HEK293 (cell line): ENCODE results near the gene YY1AP1.
"Not testable (repeated sequence)": the region's sequence is repeated elsewhere in the genome, so short reads cannot be mapped to it uniquely, and the experiment has no call there.

Source experiments
- CTCF ChIA-PET: fragments of 350-600 bp; formaldehyde crosslinking; extraction: SDS; loops from one replicate; lab custom pipeline; 2021; ENCODE audit warnings: antibody characterized with exemption; lab: Yijun Ruan, JAX
- POLR2A ChIA-PET: fragments of 300-600 bp; formaldehyde crosslinking; extraction: SDS; loops from one replicate; lab custom pipeline; 2020; ENCODE audit warnings: antibody characterized with exemption, inconsistent platforms; lab: Yijun Ruan, JAX
- H3K27ac ChIP-seq: fragments of 200-500 bp; sonication (Bioruptor generic); 2 replicates; pipeline ENCODE4 v1.5.1; 2014; ENCODE audit warnings: low read depth, low read length, control low read depth, inconsistent platforms; ENCODE audit errors: extremely low read depth
- H3K36me3 ChIP-seq, 2 experiments: fragments of 200-500 bp in 1 of 2; sonication (Bioruptor generic) in 1 of 2; 1 replicate in 1 of 2; 2 replicates in 1 of 2; pipeline ENCODE4 v1.5.1; 2014 to 2017; ENCODE audit warnings: inconsistent platforms in 2 of 2, low read length in 2 of 2; ENCODE audit not compliant: control insufficient read depth in 2 of 2, insufficient read depth in 1 of 2
- H3K4me1 ChIP-seq: fragments of 200-500 bp; sonication (Bioruptor generic); 2 replicates; pipeline ENCODE4 v1.5.1; 2014; ENCODE audit warnings: mild to moderate bottlenecking, low read length, inconsistent platforms; ENCODE audit not compliant: control insufficient read depth, insufficient read depth
- H3K4me3 ChIP-seq: 2 replicates; pipeline ENCODE4 v1.5.1; 2011; ENCODE audit warnings: low read depth, mild to moderate bottlenecking, control low read depth, low read length, moderate library complexity
- H3K9me3 ChIP-seq: fragments of 200-500 bp; sonication (Bioruptor generic); 2 replicates; pipeline ENCODE4 v1.5.1; 2014; ENCODE audit warnings: low read depth, low read length, inconsistent platforms; ENCODE audit not compliant: control insufficient read depth, insufficient read depth
- BCL6B ChIP-seq: fragments of 450-650 bp; formaldehyde crosslinking; IDR thresholded peaks from 2 replicates; pipeline ENCODE4 v1.5.1; 2017; ENCODE audit warnings: missing biosample characterization, missing genetic modification characterization
- EGR2 ChIP-seq: fragments of 450-650 bp; formaldehyde crosslinking; IDR thresholded peaks from 2 replicates; pipeline ENCODE4 v1.5.1; 2016; ENCODE audit warnings: low read depth, missing biosample characterization, missing genetic modification characterization
- GFI1B ChIP-seq: fragments of 450-650 bp; formaldehyde crosslinking; IDR thresholded peaks from 2 replicates; pipeline ENCODE4 v1.5.1; 2016; ENCODE audit warnings: missing biosample characterization, missing genetic modification characterization
- KLF16 ChIP-seq: fragments of 450-650 bp; formaldehyde crosslinking; IDR thresholded peaks from 2 replicates; pipeline ENCODE4 v1.5.1; 2017; ENCODE audit warnings: missing biosample characterization, missing genetic modification characterization
- SP3 ChIP-seq: fragments of 450-650 bp; formaldehyde crosslinking; IDR thresholded peaks from 2 replicates; pipeline ENCODE4 v1.5.1; 2016; ENCODE audit warnings: missing biosample characterization, missing genetic modification characterization
- ZFHX2 ChIP-seq: fragments of 450-650 bp; formaldehyde crosslinking; conservative IDR thresholded peaks from 2 replicates; pipeline ENCODE4 v1.5.1; 2016; ENCODE audit warnings: missing biosample characterization, missing genetic modification characterization
- ZNF10 ChIP-seq: fragments of 450-650 bp; formaldehyde crosslinking; IDR thresholded peaks from 2 replicates; pipeline ENCODE4 v1.5.1; 2017; ENCODE audit warnings: missing biosample characterization, missing genetic modification characterization
- ZNF16 ChIP-seq: fragments of 450-650 bp; formaldehyde crosslinking; IDR thresholded peaks from 2 replicates; pipeline ENCODE4 v1.5.1; 2016; ENCODE audit warnings: low read depth, missing biosample characterization, missing genetic modification characterization
- ZNF169 ChIP-seq: fragments of 450-650 bp; formaldehyde crosslinking; IDR thresholded peaks from 2 replicates; pipeline ENCODE4 v1.5.1; 2016; ENCODE audit warnings: missing biosample characterization, missing genetic modification characterization
- ZNF211 ChIP-seq: fragments of 450-650 bp; formaldehyde crosslinking; IDR thresholded peaks from 2 replicates; pipeline ENCODE4 v1.5.1; 2016; ENCODE audit warnings: low read depth, missing biosample characterization, missing genetic modification characterization
- ZNF37A ChIP-seq: fragments of 450-650 bp; IDR thresholded peaks from 2 replicates; pipeline ENCODE4 v1.5.1; 2018; ENCODE audit warnings: missing biosample characterization, missing genetic modification characterization
- ZNF610 ChIP-seq: fragments of 450-650 bp; formaldehyde crosslinking; IDR thresholded peaks from 2 replicates; pipeline ENCODE4 v1.5.1; 2016; ENCODE audit warnings: missing biosample characterization, missing genetic modification characterization, borderline replicate concordance
- ZNF658 ChIP-seq: fragments of 450-650 bp; formaldehyde crosslinking; IDR thresholded peaks from 2 replicates; pipeline ENCODE4; 2016; ENCODE audit warnings: missing biosample characterization, missing genetic modification characterization
- ZNF692 ChIP-seq: fragments of 450-650 bp; formaldehyde crosslinking; IDR thresholded peaks from 2 replicates; pipeline ENCODE4 v1.5.1; 2016; ENCODE audit warnings: missing biosample characterization, missing genetic modification characterization
- ZNF830 ChIP-seq: fragments of 450-650 bp; IDR thresholded peaks from 2 replicates; pipeline ENCODE4 v1.5.0; 2018; ENCODE audit warnings: missing biosample characterization, missing genetic modification characterization, low read depth, mild to moderate bottlenecking, moderate library complexity
- ZSCAN5A ChIP-seq: fragments of 450-650 bp; formaldehyde crosslinking; IDR thresholded peaks from 2 replicates; pipeline ENCODE4 v1.5.1; 2016; ENCODE audit warnings: missing biosample characterization, missing genetic modification characterization
- TF ChIP-seq, protein P1 (sequence below): fragments of 450-650 bp; formaldehyde crosslinking; IDR thresholded peaks from 2 replicates; pipeline ENCODE4 v1.5.1; 2016; ENCODE audit warnings: missing biosample characterization, missing genetic modification characterization
- TF ChIP-seq, protein P2 (sequence below): fragments of 450-650 bp; formaldehyde crosslinking; IDR thresholded peaks from 2 replicates; pipeline ENCODE4 v1.5.1; 2016; ENCODE audit warnings: missing biosample characterization, missing genetic modification characterization

Gene YY1AP1

GRCh38 chr1:155725142-155725541, 36.6 kb upstream of the YY1AP1 start:
- Histone ChIP-seq H3K9me3 (no peaks in the 10 kb centered on the region), H3K4me3 (no peak overlapping the region), H3K27ac (no peak overlapping the region), H3K36me3 (peaks cover 17 to 57% of the 10 kb centered on the region in 2 experiments), H3K4me1 (no peaks in the 10 kb centered on the region)
- POLR2A ChIA-PET, result interaction anchor here (1.3 kb wide), 1 partner anchor 20 kb away, joined by 4 read pairs; no protein-coding TSS in a partner anchor
- CTCF ChIA-PET, result no interaction called here
- TF ChIP-seq BCL6B (tag by site-specific recombination) (no peak), EGR2 (peak; percentile 57), ZFHX2 (tag by site-specific recombination) (peak; percentile 51), ZNF10 (peak; percentile 35; the same call in 1 of the 2 replicates), ZNF169 (tag by site-specific recombination) (no peak), ZNF692 (no peak)

GRCh38 chr1:155719703-155720102, 31.1 kb upstream of the YY1AP1 start:
- ChIA-PET CTCF (no interaction called here), POLR2A (no interaction called here)
- no peak overlapping the region for H3K4me3 ChIP-seq
- no peaks in the 10 kb centered on the region for H3K9me3 ChIP-seq
- no peak for TF ChIP-seq ZNF211
- no peak for TF ChIP-seq ZNF37A (tag by site-specific recombination)
- TF ChIP-seq KLF16, result no peak
- TF ChIP-seq ZSCAN5A, result no peak
- no peaks in the 10 kb centered on the region for H3K4me1 ChIP-seq
- peaks cover 16 to 48% of the 10 kb centered on the region in 2 experiments for H3K36me3 ChIP-seq
- H3K27ac ChIP-seq, result no peak overlapping the region

DNA sequence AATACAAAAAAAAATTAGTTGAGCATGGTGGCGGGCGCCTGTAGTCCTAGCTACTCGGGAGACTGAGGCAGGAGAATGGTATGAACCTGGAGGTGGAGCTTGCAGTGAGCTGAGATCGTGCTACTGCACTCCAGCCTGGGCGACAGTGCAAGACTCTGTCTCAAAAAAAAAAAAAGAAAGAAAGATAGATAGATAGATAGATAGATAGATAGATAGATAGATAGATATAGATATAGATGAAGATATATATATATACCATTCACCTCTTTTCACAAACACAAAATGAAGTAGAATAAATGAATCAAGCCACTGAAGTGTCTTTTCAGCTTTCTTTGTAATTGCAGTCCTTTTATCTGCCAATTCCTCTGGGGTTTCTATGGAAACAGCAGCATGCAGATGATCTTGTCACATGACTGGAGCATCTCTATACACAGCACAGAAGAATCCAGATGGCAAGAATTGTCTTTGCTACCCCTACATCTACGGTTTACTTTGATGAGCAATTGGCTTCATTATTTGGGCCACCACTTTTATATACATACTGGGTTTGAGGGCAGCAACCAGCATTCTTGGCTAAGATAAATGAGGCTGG, 30.0 kb upstream of the YY1AP1 start:
- peaks cover 18 to 54% of the 10 kb centered on the region in 2 experiments for H3K36me3 ChIP-seq
- H3K4me3 ChIP-seq, H3K27ac ChIP-seq, H3K4me1 ChIP-seq, CTCF ChIA-PET, H3K9me3 ChIP-seq, POLR2A ChIA-PET: not testable (repeated sequence)

- Histone ChIP-seq H3K27ac (no peak overlapping the region), H3K4me1 (no peaks in the 10 kb centered on the region), H3K36me3 (peaks cover 7 to 53% of the 10 kb centered on the region in 2 experiments), H3K4me3 (no peak overlapping the region), H3K9me3 (no peaks in the 10 kb centered on the region)
- POLR2A ChIA-PET, result interaction anchor here (0.7 kb wide), 1 partner anchor 21 kb away, joined by 3 read pairs; no protein-coding TSS in a partner anchor
- CTCF ChIA-PET, result no interaction called here
- TF ChIP-seq, protein P1, sequence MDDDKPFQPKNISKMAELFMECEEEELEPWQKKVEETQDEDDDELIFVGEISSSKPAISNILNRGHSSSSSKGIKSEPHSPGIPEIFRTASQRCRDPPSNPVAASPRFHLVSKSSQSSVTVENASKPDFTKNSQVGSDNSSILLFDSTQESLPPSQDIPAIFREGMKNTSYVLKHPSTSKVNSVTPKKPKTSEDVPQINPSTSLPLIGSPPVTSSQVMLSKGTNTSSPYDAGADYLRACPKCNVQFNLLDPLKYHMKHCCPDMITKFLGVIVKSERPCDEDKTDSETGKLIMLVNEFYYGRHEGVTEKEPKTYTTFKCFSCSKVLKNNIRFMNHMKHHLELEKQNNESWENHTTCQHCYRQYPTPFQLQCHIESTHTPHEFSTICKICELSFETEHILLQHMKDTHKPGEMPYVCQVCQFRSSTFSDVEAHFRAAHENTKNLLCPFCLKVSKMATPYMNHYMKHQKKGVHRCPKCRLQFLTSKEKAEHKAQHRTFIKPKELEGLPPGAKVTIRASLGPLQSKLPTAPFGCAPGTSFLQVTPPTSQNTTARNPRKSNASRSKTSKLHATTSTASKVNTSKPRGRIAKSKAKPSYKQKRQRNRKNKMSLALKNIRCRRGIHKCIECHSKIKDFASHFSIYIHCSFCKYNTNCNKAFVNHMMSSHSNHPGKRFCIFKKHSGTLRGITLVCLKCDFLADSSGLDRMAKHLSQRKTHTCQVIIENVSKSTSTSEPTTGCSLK (tag by site-specific recombination), result no peak
- TF ChIP-seq SP3 (tag by site-specific recombination), result no peak
- TF ChIP-seq GFI1B (tag by site-specific recombination), result no peak
- no peak for TF ChIP-seq ZNF830 (tag by site-specific recombination)
- no peak for TF ChIP-seq ZNF610 (tag by site-specific recombination)
- TF ChIP-seq, protein P2, sequence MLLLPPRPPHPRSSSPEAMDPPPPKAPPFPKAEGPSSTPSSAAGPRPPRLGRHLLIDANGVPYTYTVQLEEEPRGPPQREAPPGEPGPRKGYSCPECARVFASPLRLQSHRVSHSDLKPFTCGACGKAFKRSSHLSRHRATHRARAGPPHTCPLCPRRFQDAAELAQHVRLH (tag by site-specific recombination), result no peak
- no peak for TF ChIP-seq ZNF16 (tag by site-specific recombination)
- TF ChIP-seq ZNF658 (tag by site-specific recombination), result no peak
- TF ChIP-seq BCL6B (tag by site-specific recombination), result no peak
These were observed 28.5 kb upstream of the YY1AP1 start for GRCh38 chr1:155717041-155717440.
